ENCODE data around the gene PXDN. TPM values are rescaled to one million over a fixed set of nuclear protein-coding genes. Genes with fewer than 3 reads are reported as not detected.
A peak's percentile ranks its signal among the peaks of the same experiment; 100 is the strongest.
"Not testable (repeated sequence)": the region's sequence is repeated elsewhere in the genome, so short reads cannot be mapped to it uniquely, and the experiment has no call there.

Gene PXDN
- total RNA-seq, 4 donors from 2014 or later, result 9.0 to 46.2 (median 18.5) TPM

DNA sequence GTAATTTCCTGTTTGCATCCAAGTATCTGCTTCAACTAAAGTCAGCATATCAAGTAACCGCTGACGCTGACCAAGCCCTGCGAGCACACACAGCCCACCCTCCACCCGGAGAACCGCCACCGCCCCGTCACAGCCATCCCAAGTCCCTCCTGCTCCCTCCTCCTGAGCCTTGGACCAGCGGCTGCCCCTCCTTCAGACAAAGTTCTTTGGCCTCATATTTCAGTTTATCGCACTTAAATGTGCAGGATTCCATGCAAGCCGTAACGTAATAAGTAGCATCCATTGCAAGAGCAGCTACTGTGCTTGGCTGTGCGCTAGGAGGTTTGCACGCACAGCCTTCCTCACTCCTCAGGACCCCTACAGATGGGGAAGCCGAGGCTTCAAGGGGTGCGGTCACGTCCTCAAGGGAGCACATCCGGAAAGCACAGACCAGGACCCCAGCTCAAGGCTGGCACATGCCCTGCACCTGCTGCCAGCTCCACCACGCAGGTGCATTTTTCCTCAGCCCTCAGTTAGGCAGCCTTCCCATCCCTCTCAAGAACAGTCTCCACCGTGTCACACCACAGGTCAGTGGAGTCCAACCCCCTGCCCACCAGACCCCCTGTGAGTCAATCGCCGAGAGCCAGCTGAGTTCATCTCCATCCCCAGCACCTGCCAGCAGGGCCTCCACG, 17.1 kb downstream of the PXDN start:
- TF ChIP-seq, protein P1, sequence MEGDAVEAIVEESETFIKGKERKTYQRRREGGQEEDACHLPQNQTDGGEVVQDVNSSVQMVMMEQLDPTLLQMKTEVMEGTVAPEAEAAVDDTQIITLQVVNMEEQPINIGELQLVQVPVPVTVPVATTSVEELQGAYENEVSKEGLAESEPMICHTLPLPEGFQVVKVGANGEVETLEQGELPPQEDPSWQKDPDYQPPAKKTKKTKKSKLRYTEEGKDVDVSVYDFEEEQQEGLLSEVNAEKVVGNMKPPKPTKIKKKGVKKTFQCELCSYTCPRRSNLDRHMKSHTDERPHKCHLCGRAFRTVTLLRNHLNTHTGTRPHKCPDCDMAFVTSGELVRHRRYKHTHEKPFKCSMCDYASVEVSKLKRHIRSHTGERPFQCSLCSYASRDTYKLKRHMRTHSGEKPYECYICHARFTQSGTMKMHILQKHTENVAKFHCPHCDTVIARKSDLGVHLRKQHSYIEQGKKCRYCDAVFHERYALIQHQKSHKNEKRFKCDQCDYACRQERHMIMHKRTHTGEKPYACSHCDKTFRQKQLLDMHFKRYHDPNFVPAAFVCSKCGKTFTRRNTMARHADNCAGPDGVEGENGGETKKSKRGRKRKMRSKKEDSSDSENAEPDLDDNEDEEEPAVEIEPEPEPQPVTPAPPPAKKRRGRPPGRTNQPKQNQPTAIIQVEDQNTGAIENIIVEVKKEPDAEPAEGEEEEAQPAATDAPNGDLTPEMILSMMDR (IDR thresholded peaks at IDR 0.05), result no peak
- no peak for TF ChIP-seq POLR2A (IDR thresholded peaks at IDR 0.05)
- no peak for TF ChIP-seq EP300 (IDR thresholded peaks at IDR 0.05; ENCODE audit: low read depth)
- no peak for TF ChIP-seq POLR2AphosphoS5 (IDR thresholded peaks at IDR 0.05)
- peak overlapping the region in 2 of 4 donors; percentile 24 to 90 for H3K27ac ChIP-seq
- peaks cover 24 to 42% (median 29%) of the 10 kb centered on the region in 4 donors for H3K4me1 ChIP-seq
- H3K9me3 ChIP-seq, result no peaks in the 10 kb centered on the region
- intact Hi-C loops (cut with DNase I; ENCODE audit: low total_unique reads), result no loop called here
- no peak overlapping the region for H3K4me3 ChIP-seq
- no peaks in the 10 kb centered on the region for H3K27me3 ChIP-seq
- in situ Hi-C loops (cut with MboI; ENCODE audit: low pct_ligation_motif_present in 1 of 4, low pct_unique_long_range_greater_than_20kb in 1 of 4, low sequenced_read_pairs in 3 of 4), result loop anchor here in 2 of 4 donors (25.0 kb wide), 1 partner anchor 140 kb away; no protein-coding TSS in a partner anchor
- 75 to 76% methylated on average over 10 to 22 of the region's 22 CpGs for WGBS, 2 donors (ENCODE audit: low coverage in 1 of 2)
- H3K36me3 ChIP-seq, result no peaks in the 10 kb centered on the region
- DNase-seq, result peak; percentile 8

DNA sequence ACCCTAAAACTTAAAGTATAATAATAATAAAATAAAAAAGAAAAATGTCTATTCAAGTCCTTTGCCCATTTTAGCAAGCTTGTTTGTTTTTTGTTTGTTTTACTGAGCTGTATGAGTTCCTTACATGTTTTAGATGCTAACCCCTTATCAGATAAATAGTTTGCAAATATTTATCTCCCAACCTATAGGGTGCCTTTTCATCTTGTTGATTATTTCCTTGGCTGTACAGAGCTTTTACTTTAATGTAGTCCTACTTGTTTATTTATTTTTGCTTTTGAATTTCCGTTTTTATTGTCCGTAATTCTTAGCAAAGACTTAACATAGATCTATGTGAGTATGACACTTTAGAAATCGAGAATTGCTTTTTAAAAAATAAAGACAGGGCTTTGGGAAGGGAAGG, 17.8 kb downstream of the PXDN start:
- intact Hi-C loops (cut with DNase I; ENCODE audit: low total_unique reads) (no loop called here), in situ Hi-C loops (cut with MboI; ENCODE audit: low pct_ligation_motif_present in 1 of 4, low pct_unique_long_range_greater_than_20kb in 1 of 4, low sequenced_read_pairs in 3 of 4) (loop anchor here in 2 of 4 donors (25.0 kb wide), 1 partner anchor 139 kb away; no protein-coding TSS in a partner anchor)
- H3K27ac ChIP-seq, result peak overlapping the region in 1 of 4 donors; percentile 90
- TF ChIP-seq POLR2AphosphoS5 (IDR thresholded peaks at IDR 0.05), result no peak
- no peak for DNase-seq
- WGBS, 2 donors (ENCODE audit: low coverage in 1 of 2), result 61 to 66% methylated on average over 3 of the region's 3 CpGs
- H3K27me3 ChIP-seq, result no peaks in the 10 kb centered on the region
- H3K9me3 ChIP-seq, result no peaks in the 10 kb centered on the region
- H3K4me3 ChIP-seq, result no peak overlapping the region
- H3K36me3 ChIP-seq, result no peaks in the 10 kb centered on the region
- peaks cover 18 to 42% (median 27%) of the 10 kb centered on the region in 4 donors for H3K4me1 ChIP-seq

DNA sequence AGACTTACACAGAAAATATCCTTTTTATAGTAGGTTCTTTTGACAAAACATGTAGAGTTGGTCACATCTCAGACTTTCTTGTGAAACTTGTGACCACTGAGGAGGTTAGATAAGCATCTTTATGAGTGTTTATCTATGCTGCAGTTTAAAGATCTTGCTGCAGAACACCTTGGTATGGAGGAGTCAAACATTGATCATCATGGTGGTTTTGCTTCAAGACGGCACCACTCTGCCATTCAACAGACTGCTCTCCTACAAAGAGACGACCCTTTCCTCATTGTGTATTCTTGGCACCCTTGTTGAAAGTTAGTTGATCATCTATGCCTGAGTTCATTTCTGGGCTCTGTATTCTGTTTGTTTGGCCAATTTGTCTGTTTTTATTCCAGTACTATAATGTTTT, 20.0 kb downstream of the PXDN start:
- H3K4me3 ChIP-seq; in situ Hi-C loops (cut with MboI; ENCODE audit: low pct_ligation_motif_present in 1 of 4, low pct_unique_long_range_greater_than_20kb in 1 of 4, low sequenced_read_pairs in 3 of 4); H3K27ac ChIP-seq: not testable (repeated sequence)

DNA sequence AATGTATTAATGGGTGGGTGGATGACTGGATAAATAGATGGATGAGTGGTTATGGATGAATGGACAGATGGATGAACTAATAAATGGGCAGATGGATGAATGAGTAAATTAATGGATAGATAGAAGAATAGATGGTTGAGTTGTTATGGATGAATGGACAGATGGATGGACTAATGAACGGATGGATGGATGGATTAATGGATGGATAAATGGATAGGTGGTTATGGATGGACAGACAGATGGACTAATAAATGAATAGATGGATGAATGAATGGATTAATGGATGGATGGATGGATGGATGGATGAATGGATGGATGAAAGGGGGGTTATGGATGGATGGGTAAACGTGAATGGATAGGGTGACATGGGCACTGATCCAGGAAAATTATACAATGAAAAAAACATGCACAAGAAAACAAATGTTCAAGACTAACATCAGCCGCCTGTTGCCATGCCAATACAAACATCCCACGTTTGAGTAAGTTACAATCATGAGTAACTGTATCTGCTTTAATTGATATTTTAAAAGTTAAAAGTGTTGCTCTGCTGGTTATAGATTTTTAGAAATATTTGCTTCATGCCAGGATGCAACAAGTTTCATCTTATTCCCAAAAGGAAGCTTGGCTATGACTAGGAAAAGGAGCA, 20.8 kb downstream of the PXDN start:
- no peaks in the 10 kb centered on the region for H3K27me3 ChIP-seq
- no peak for DNase-seq
- no peak overlapping the region for H3K4me3 ChIP-seq
- no peaks in the 10 kb centered on the region for H3K9me3 ChIP-seq
- in situ Hi-C loops (cut with MboI; ENCODE audit: low pct_ligation_motif_present in 1 of 4, low pct_unique_long_range_greater_than_20kb in 1 of 4, low sequenced_read_pairs in 3 of 4) (no loop called here), intact Hi-C loops (cut with DNase I; ENCODE audit: low total_unique reads) (no loop called here)
- peaks cover 8 to 23% (median 14%) of the 10 kb centered on the region in 4 donors for H3K4me1 ChIP-seq
- H3K36me3 ChIP-seq, result no peaks in the 10 kb centered on the region
- TF ChIP-seq EP300 (IDR thresholded peaks at IDR 0.05; ENCODE audit: low read depth) (no peak), POLR2A (IDR thresholded peaks at IDR 0.05) (no peak), POLR2AphosphoS5 (IDR thresholded peaks at IDR 0.05) (no peak)
- TF ChIP-seq, protein P1 (IDR thresholded peaks at IDR 0.05), result no peak
- H3K27ac ChIP-seq, result no peak overlapping the region
- WGBS, 2 donors (ENCODE audit: low coverage in 1 of 2), result 46 to 52% methylated on average over 4 of the region's 4 CpGs

More for the DNA sequence above, 20.0 kb downstream of the PXDN start:
- H3K27me3 ChIP-seq; H3K9me3 ChIP-seq; H3K36me3 ChIP-seq; intact Hi-C loops (cut with DNase I; ENCODE audit: low total_unique reads); DNase-seq: not testable (repeated sequence)
- H3K4me1 ChIP-seq, result peaks cover 11 to 32% (median 20%) of the 10 kb centered on the region in 4 donors
- 58% methylated on average over 2 of the region's 2 CpGs; no CpG with 5 or more reads in 1 of the 2 donors for WGBS, 2 donors (ENCODE audit: low coverage in 1 of 2)

DNA sequence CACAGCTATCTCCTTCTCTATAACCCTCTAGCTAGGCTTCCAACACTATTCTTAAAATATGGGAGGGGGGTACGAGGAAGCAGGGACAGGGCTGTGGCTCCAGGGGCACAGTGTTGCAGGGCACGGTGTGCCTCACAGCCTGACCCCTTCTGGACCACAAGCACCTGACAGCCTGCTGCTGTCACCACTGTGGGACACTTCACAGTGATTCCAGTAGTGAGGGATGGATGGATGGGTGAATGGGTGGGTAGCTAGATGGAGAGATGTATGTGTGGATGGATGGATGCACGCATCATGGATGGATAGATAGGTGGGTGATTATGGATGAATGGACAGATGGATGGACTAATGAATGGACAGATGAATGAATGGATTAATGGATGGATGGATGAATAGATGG, 21.6 kb downstream of the PXDN start:
- in situ Hi-C loops (cut with MboI; ENCODE audit: low pct_ligation_motif_present in 1 of 4, low pct_unique_long_range_greater_than_20kb in 1 of 4, low sequenced_read_pairs in 3 of 4), result no loop called here
- H3K27ac ChIP-seq, result peak overlapping the region in 2 of 4 donors; percentile 76 to 80
- H3K36me3 ChIP-seq, result no peaks in the 10 kb centered on the region
- H3K4me1 ChIP-seq, result peaks cover 3 to 19% (median 12%) of the 10 kb centered on the region in 4 donors
- DNase-seq, result no peak
- no peak overlapping the region for H3K4me3 ChIP-seq
- no peaks in the 10 kb centered on the region for H3K27me3 ChIP-seq
- TF ChIP-seq POLR2A (IDR thresholded peaks at IDR 0.05) (no peak), POLR2AphosphoS5 (IDR thresholded peaks at IDR 0.05) (no peak), EP300 (IDR thresholded peaks at IDR 0.05; ENCODE audit: low read depth) (no peak)
- TF ChIP-seq, protein P1 (IDR thresholded peaks at IDR 0.05), result no peak
- 82 to 100% methylated on average over 1 to 3 of the region's 3 CpGs for WGBS, 2 donors (ENCODE audit: low coverage in 1 of 2)
- intact Hi-C loops (cut with DNase I; ENCODE audit: low total_unique reads), result no loop called here
- H3K9me3 ChIP-seq, result no peaks in the 10 kb centered on the region
